HG03571 (cell line): ENCODE data around the gene PRDM16.
"Not testable (repeated sequence)": the region's sequence is repeated elsewhere in the genome, so short reads cannot be mapped to it uniquely, and the experiment has no call there.

ENCODE experiments used
- ATAC-seq: cut with Tn5 transposase; IDR thresholded peaks from one replicate; pipeline ENCODE4 v1.9.1; 2021; ENCODE audit not compliant: unreplicated experiment

The PRDM16 gene

DNA sequence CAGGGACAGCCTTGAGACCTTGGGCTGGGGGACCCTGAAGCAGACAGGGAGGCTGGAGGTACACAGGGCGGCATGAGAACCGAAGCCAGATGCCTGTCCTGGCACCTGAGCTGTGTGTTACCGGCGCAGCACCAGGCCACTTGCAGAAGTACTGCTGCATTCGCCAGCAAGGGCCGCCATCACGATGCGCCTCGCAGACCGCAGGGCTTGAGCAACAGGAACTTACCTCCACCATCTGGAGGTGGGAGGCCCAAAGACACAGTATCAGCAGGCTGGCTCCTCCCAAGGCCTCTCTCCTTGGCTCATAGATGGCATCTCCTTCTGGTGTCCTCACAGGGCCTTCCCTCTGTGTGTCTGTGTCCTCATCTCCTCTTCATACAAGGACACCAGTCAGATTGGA lies 90.1 kb downstream of the PRDM16 start:
- no peak for ATAC-seq

- no peak for ATAC-seq
Observed at GRCh38 chr1:3159996-3160395, 91.0 kb downstream of the PRDM16 start.

GRCh38 chr1:3160647-3161145 lies 91.7 kb downstream of the PRDM16 start:
- ATAC-seq, result no peak

DNA sequence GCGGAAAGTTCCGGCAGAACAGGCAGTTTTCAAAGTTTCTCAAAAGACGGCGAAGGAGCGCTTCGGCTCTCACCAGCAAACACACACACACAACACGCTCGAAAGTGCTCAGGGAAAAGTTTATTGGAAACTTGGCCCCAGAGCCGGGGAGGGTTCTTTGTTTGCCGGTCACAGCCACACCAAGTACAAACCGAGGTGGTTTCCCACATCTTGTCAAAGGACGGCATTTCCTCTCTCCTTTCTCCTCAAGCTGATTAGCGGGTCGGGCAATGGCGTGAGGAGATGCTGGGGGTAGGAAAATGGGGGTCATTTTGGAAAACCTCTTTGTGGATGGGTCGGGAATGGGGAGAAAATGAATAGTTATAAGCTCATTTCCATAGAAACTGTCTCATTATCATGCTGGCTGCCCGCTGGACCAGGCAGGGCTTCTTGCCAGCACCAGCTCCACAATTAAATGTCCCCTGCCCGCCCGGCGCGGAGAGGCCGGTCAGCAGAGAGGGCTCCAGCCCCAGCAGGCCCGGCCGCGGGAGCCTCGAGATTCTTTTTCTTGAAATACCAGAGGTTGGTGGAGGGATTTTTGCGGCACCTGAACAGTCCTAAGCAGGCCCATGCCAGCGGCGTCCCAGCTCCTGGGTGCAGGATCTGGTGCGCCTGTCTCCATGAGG lies 92.3 kb downstream of the PRDM16 start:
- ATAC-seq, result no peak

- no peak for ATAC-seq
Observed at GRCh38 chr1:3162322-3162882, 93.4 kb downstream of the PRDM16 start.

DNA sequence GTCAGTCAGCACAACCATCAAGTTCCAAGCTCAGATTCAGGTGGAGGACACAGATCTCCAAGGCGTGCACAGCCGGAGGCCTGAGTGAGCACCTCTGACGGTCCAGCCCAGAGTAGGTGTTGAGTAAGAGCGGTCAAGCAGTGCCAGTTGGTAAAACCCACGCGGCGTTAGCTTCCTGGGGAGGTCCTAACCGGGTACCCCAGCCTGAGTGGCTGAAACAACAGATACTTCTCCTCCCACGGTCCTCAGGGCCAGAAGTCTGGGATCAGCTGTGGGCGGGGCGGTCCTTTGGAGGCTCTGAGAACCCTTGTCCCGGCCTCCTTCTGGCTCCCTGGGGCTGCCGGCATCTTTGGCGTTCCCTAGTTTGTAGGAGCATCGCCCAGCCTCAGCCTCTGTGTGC lies 94.4 kb downstream of the PRDM16 start:
- no peak for ATAC-seq

- no peak for ATAC-seq
Observed at GRCh38 chr1:3164671-3165070, 95.7 kb downstream of the PRDM16 start.

DNA sequence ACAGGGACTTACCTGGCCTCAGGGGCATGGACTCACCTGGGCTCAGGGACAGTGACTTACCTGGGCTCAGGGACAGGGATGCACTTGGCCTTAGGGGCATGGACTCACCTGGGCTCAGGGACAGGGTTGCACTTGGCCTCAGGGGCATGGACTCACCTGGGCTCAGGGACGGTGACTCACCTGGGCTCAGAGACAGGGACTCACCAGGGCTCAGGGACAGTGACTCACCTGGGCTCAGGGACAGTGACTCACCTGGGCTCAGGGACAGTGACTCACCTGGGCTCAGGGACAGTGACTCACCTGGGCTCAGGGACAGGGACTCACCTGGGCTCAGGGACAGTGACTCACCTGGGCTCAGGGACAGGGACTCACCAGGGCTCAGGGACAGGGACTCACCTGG lies 96.2 kb downstream of the PRDM16 start:
- ATAC-seq, result not testable (repeated sequence)

DNA sequence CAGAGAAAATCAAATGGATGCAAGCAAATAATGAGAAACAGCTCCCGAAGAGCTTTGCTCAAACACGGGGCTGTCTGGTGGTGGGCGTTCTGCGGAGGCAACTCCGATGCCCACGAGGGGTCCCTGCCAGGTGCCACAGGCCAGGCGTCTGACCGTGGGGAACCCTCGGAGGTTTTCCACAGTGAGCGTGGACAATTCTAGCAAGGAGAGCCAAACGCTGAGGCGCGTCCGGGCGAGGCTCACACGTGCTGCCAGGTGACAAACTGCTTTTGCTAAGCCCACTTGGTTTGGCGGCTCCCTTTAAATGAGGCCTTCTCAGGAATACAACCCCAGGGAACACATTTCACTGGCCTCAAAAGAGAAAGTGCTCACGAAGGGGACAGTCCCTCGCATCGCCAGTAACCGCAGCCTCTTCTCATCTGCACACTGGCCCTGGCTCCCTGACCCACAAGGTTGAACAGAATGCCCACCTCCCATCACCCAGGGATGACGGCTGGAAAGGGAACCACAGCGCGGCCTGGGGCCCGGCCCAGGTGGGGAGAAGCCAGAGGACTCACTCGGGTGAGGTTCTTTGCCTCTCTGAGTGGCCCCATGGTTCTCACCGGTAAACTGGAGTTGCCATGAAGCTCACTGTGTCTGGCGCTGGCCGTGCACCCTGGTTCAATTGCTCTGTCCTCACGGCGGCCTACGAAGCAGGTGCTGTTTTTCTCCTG lies 97.4 kb downstream of the PRDM16 start:
- no peak for ATAC-seq

- ATAC-seq, result no peak
Observed at GRCh38 chr1:3167255-3167654, 98.3 kb downstream of the PRDM16 start.

DNA sequence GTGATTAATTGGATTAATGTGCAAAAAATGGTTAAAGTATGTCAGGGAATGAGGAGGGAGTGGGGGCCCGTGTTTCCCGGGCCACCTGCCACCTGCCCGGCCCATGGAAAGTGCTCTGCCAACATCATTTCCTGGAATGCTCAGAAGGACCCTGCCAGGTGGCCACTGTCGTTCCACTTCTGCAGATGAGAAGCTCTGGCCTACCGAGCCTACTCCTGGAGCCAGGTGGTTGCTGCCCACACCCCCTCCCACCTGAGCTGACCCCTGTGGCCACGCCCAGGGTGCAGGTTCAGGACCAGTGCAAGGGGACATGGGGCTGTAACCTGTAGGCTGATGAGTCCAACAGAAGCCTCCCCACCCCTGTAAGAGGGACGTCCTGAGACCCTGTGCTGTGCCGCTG lies 99.7 kb downstream of the PRDM16 start:
- ATAC-seq, result no peak

DNA sequence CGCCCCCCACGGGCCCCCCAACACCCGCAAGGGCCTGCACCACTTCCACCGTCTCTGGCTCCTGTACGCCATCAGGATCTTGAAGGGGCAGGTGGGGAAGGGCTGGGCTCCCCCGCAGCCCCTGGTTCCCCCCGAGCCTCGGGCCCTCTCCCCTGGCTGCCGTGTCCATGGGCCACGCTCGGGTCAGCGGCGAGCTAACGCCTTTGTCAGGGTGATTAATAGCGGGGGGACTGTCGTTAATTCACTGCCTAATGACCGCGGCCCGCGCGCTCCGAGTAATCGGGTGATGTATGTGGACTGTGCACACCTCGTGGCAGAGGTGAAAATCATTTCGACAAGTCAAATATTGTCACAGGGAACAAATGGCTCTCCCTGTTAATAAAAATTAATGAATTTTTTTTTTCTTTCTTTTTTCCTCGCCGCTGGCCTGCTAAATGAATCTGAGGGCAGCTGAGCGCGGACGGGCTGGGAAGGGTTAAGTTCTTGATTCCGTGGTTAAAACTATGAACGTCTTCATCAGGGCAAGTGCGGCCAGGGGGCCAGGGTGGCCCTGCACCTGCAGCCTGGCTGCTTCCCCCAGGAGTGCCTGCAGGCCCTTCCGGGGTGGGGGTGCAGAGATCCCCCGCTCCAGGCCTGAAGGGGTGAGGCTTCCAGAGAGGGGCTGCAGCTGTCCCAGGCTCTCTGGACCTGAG lies 100.8 kb downstream of the PRDM16 start:
- no peak for ATAC-seq

- ATAC-seq, result no peak
Observed at GRCh38 chr1:3170561-3171453, 101.8 kb downstream of the PRDM16 start.

- no peak for ATAC-seq
Observed at GRCh38 chr1:3171761-3172160, 102.8 kb downstream of the PRDM16 start.

GRCh38 chr1:3172431-3173380 lies 103.7 kb downstream of the PRDM16 start:
- no peak for ATAC-seq

- ATAC-seq, result no peak
Observed at GRCh38 chr1:3173381-3173980, 104.5 kb downstream of the PRDM16 start.

DNA sequence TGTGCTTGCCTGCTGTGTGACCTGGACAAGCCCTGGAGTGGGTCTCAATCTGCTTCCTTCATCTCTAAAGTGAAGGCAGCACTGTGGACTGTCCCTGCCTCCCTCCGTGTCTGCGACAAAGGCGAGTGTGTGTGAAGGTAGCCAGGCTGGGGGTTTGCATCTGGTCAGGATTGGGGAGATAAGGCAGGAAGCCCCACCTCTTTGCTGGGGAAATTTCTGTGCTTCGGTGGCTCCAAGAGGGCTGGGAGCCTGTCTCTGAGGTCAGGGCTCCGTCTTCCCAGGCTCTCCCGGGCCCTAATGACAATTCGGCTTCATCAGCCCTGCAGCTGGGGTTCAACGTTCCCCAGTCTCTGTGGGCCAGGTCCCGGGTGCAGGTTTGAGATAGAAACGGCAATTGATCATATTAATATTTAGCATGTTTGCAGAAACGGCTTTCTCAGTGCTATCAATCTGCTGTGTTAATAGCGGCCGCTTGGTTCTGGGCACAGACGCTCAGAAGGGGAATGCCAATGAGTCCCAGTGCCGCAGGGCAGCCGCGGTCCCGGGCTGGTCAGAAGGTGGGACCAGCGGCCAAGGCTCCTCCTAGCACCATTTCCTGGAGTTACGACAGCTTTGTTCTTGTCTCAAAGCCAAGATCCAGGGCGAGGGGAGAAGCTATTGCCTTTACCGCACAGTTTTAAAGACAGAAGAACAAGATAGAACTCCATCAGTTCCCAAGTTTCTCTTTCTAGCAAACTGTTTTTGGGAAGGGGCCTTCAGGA lies 105.7 kb downstream of the PRDM16 start:
- no peak for ATAC-seq

DNA sequence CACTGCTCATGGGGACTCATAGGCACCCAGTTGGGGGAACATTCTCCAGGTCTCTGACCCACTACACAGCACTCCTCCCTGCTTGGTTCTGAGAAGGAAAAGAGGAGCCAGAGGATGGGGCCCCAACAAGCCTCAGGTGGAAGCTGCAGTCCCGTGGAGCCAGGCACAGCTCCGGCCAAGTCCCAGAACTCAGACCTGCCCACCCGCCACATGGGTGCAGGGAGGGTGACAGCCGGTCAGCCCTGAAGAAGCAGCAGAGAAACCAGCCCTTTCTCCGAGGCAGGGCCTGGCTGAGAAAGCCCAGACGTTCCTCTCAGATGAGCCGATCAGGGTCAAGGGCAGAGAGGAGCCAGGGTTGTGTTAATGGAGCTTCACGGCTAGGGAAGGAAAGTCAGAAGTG lies 106.5 kb downstream of the PRDM16 start:
- no peak for ATAC-seq
